Kidney epithelial cell (primary cell): Measurements from ENCODE around the gene CSF2. TPM values are rescaled to one million over a fixed set of nuclear protein-coding genes. Genes with fewer than 3 reads are reported as not detected.

Experiments used
- DNase-seq: peaks from one replicate; pipeline ENCODE4 v3.0.0-alpha.2; 2010; ENCODE audit warnings: low read depth
- H3K27me3 ChIP-seq: 2 replicates; pipeline ENCODE4 v1.6.0; 2011; ENCODE audit warnings: low read length; ENCODE audit not compliant: control insufficient read depth, insufficient read depth
- H3K36me3 ChIP-seq: 2 replicates; pipeline ENCODE4 v1.5.1; 2011; ENCODE audit warnings: low read length; ENCODE audit not compliant: control insufficient read depth, insufficient read depth
- H3K4me3 ChIP-seq: 2 replicates; pipeline ENCODE4 v1.5.1; 2011; ENCODE audit warnings: low read depth, mild to moderate bottlenecking, control low read depth, low read length
- CTCF ChIP-seq: IDR thresholded peaks from 2 replicates; pipeline ENCODE4 v1.5.1; 2011; ENCODE audit warnings: mild to moderate bottlenecking, moderate library complexity, low read length, control low read depth, inconsistent platforms; ENCODE audit not compliant: insufficient read depth, poor library complexity, severe bottlenecking
- total RNA-seq: library from RNA; depleted of rRNA; stranded (reverse); fragments of >200 nt; gene quantifications from 2 replicates; pipeline ENCODE4 v1.2.3, GENCODE V29; 2015

The CSF2 gene
- total RNA-seq, 1 donor from 2014 or later: 10.5 TPM

- H3K4me3 ChIP-seq: no peak overlapping the region
- TF ChIP-seq CTCF: no peak
These were observed 2.7 kb downstream of the CSF2 start for GRCh38 chr5:132076202-132076830.

GRCh38 chr5:132076983-132077382 is 3.4 kb downstream of the CSF2 start:
- no peak for DNase-seq
- H3K36me3 ChIP-seq: no peaks in the 10 kb centered on the region
- no peak for TF ChIP-seq CTCF
- no peaks in the 10 kb centered on the region for H3K27me3 ChIP-seq
- no peak overlapping the region for H3K4me3 ChIP-seq

More at GRCh38 chr5:132076202-132076830, 2.7 kb downstream of the CSF2 start:
- Histone ChIP-seq H3K36me3 (no peaks in the 10 kb centered on the region), H3K27me3 (no peaks in the 10 kb centered on the region)
- no peak for DNase-seq

GRCh38 chr5:132079081-132079480 is 5.5 kb downstream of the CSF2 start:
- DNase-seq: no peak
- Histone ChIP-seq H3K36me3 (no peaks in the 10 kb centered on the region), H3K27me3 (no peaks in the 10 kb centered on the region), H3K4me3 (no peak overlapping the region)
- no peak for TF ChIP-seq CTCF

- H3K4me3 ChIP-seq: no peak overlapping the region
- no peak for TF ChIP-seq CTCF
These were observed 6.0 kb downstream of the CSF2 start for GRCh38 chr5:132079619-132080018.

GRCh38 chr5:132080595-132080994 is 7.0 kb downstream of the CSF2 start:
- TF ChIP-seq CTCF: no peak
- no peak for DNase-seq
- H3K4me3 ChIP-seq: no peak overlapping the region
- no peaks in the 10 kb centered on the region for H3K36me3 ChIP-seq
- H3K27me3 ChIP-seq: no peaks in the 10 kb centered on the region

More at GRCh38 chr5:132079619-132080018, 6.0 kb downstream of the CSF2 start:
- DNase-seq: no peak
- Histone ChIP-seq H3K27me3 (no peaks in the 10 kb centered on the region), H3K36me3 (no peaks in the 10 kb centered on the region)

GRCh38 chr5:132081458-132081857 is 7.9 kb downstream of the CSF2 start:
- Histone ChIP-seq H3K4me3 (no peak overlapping the region), H3K27me3 (no peaks in the 10 kb centered on the region), H3K36me3 (no peaks in the 10 kb centered on the region)
- DNase-seq: no peak
- no peak for TF ChIP-seq CTCF
